GM19324 (cell line): ENCODE data around the gene TAOK1.

Experiments
- ATAC-seq: cut with Tn5 transposase; IDR thresholded peaks from one replicate; pipeline ENCODE4 v1.9.1; 2021; ENCODE audit warnings: mild to moderate bottlenecking, moderate library complexity; ENCODE audit not compliant: unreplicated experiment, low FRiP score

TAOK1 gene

DNA sequence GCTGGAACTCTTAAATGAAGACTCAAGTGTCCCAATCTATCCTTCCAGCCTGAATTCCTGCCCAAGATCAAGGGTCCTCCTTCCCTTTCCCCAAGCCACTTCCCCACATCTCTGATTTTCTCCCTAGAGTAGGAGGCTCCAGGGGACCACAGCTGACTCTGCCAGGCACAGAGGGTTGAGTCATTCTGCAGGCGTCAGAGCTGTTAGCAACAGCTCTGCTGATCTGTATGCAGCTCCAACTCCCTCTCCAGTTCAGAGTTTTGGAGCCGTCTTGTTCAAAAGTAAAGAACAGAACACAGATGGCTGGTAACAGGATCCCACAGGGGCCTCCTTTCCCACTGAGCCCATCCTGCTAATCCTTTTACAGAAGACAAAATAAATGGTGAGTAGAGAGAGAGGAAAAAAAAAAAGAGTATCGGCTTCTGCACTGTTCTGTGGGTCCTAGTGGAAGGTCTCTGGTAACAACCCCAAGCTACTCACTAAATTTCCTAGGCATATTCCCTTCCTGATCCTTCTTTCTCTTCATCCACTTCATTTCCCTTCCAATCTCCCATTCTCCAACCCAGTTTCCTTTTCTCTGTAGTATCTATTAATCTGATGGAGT lies 13.4 kb upstream of the TAOK1 start:
- ATAC-seq = no peak

DNA sequence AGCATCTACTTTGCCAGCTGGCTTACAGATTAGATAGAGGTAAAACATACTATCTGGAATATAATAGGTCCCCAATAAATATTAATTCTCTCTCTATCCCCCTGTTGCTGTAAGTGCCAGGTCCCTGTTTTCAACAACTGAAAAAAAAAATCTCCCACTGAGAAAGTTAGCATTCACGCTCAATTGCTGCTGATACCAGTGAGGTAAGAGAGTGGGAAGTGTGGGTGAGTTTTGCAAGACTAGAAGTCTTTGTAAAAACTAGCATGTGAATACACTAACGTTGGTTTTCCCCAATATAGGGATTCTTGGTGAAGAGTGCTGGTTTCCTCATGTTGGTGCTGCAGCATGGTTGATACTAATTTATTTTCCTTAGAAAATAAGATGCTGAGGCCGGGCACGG lies 11.7 kb upstream of the TAOK1 start:
- no peak for ATAC-seq

DNA sequence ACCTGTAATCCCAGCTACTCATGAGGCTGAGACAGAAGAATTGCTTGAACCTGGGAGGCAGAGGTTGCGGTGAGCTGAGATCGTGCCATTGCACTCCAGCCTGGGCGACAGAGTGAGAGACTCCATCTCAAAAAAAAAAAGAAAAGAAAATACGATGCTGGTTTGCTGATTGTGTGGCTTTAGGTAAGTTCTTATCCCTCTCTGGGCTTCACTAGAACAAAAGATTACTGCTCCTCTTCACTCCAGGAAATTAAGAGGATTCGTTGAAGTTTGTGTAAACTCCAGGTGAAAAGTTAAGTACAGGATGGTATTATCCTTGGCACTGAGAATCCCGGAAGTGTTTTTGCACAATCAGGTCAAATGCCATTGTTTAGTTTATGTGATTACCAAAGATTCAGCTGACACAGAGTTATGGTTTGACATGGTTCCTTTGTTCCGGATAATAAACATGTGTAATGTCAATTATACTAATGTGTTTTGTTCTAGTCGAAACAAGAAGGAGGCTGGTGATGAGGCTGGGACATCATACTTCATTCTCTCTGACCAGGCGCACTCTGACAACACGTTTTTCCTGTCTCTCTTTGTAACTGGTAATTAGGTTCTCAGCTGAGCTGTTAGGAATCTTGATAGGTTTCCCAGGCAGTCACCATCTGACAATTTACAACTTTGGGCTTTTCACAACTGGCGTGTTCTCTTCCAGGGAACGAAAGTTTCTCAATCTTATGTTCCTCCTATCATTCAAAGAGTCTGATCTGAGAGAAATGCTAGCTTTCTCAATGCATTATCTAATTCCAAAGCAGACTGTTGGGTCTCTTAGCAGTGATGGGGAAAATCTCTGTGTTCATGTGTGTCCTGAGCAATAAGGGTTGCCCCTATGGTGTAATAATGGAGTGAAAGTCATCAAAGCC lies 10.8 kb upstream of the TAOK1 start:
- ATAC-seq = no peak

DNA sequence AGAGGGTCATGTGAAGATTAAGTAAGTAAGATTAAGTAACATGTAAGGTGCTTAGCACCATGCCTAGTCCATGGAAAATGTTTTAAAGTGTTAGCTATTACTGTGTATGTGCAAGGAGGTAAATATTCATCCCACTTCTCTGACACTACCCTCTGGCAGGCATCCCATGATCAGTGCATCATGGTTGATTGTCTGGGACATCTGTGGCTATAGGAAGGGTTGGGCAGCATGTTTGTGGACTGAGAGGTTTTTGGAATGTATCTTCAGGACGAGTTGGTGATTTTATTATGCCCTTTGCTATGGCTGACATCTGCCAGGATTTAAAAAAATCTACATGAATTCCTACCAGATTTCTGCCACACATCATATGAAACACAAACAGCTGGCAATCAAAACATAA lies 6.5 kb upstream of the TAOK1 start:
- no peak for ATAC-seq

DNA sequence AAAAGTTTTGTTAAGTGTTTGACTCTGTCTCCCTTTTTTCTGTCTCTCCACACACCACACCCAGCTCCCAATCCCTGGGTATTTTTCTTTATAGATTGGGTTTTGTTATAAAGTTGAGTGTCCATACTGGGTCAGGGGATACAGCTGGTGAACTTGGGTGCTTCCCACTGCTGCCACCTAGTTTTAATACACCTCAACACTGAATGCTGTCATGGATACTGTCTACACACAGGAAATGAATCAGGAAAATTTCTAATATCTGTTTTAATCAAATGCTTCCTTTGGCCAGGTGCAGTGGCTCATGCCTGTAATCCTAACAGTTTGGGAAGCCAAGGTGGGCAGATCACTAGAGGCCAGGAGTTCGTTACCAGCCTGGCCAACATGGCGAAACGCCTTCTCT lies 5.3 kb upstream of the TAOK1 start:
- ATAC-seq = no peak

DNA sequence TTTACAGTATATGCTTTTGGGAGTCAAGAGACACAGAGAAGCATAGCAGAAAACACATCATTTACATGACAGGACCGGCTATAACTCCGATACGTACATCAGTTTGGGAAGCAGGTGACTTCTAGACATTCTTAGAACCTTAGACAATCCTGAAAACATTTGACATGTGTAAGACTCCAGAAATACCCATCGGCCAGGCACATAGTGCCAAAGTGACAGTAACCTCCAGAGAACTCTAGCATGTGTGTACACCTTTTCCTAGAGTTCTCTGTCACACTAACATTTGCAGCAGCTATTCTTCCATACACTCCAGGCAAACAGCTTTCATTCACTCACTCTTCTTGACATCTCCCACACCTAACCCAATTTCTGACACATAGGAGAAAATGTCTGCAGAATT lies 3.4 kb upstream of the TAOK1 start:
- no peak for ATAC-seq

DNA sequence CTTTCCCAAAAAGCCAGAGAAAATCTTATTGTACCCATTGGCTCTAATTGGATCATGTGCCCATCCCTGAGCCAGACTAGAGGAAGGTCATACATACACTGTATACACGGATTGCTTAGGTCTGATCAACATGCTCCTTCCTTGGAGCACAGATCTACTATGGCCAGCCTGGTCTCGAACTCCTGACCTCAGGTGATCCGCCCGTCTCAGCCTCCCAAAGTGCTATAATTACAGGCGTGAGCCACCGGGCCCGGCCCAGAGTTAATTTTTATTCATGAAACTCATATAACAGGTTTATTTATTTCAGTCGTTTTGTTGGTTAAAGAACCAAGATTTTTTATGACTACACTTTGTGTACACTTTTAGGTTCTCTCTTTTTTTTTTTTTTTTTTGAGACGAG lies 1.2 kb upstream of the TAOK1 start:
- no peak for ATAC-seq

DNA sequence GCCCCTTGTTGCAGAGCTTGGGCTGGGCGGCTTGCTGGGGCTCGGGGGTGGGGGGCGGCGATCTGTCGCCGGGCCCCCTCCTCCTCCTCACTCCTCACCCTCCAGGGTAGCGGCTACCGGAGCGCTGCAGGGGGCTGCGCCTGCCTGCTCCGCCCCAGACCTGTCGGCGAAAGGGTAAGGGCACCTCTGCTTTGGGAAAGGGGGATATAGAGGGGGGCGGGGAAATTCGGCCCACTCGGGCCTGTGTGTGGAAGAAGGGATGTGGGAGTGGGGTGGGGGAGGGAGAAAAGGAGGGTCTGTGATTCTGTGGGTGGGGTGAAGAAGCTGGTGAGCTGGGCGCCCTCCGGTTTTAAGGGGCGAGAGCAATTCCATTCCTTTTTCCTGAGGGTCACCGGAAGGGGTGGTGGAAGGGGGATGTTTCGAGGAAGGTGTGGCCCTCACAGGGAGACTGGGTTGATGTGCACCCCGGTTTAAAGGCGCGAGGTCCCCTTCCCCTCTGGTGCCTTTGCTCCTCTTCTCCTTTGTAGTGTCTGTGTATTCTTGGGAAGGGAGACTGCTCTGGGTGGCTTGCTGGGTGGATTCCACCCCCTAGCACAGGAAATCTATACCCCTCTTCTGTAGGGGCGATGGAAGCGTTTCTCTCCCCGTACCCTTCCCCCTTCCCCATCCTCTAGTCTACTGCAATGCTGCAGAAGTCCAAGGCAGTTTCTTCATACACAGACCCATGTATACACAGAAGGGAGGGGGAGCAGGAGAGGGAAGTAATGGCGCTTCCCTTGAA lies 878 bp downstream of the TAOK1 start:
- ATAC-seq = no peak

DNA sequence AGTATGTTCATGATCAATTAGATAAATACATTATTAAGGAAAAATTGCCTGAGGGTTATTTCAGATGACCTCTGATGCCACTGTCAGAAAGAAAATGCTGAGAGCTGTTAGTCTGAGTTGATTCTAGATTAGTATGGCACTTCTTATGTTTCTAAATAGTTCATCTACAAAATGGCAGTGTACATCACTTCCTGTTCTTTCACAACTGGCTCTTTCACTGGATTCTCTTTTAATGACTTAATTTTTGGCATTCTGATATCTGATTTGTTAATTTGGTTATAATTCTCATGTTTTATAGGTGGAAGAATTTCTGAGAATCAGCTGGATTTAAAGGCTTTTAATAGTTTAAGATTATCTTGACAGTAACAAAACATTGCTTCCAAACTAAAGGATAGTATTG lies 3.3 kb downstream of the TAOK1 start:
- no peak for ATAC-seq

DNA sequence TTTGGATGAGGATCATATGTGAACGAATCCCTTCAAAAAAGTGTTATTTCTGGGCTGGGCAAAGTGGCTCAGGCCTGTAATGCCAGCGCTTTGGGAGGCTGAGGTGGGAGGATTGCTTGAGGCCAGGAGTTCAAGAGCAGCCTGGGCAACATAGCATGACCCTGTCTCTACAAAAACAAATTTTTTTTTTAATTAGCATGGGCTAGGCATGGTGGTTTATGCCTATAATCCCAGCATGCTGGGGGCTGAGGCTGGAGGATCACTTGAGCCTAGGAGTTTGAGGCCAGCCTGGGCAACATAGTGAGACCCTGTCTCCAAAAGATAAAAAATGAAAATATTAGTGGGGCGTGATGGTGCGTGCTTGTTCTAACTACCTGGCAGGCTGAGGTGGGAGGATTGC lies 4.6 kb downstream of the TAOK1 start:
- no peak for ATAC-seq

DNA sequence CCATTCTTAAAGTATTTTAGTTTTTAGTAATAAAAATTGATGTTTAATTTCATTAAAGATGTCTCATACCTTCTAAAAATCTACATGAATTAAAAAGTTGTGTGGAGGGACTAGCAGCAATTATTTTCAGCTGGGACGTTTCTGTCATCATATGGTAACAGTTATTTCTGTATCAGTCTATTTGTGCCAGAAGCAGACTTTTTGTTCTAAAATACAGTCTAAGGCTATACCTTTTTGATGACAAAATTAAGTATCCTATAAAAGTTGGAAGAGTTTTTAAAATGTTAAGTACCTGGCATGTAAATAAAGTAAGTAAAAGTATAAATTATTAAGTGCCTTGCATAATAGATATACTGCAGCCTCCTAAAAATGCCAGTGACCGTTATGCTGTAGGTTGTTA lies 5.9 kb downstream of the TAOK1 start:
- ATAC-seq = no peak

DNA sequence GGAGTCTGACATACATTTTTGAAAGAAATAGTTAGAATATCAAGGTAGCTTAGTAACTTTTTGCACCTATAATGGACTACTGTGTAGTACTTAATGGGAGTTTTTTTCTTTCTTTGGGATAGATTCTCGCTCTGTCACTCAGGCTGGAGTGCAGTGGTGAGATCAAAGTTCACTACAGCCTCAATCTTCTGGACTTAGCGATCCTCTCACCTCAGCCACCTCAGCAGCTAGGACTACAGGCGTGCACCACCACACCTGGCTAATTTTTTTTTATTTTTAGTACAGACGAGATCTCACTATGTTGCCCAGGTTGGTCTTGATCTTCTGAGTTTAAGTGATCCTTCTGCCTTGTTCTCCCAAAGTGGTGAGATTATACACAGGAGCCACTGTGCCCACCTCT lies 9.5 kb downstream of the TAOK1 start:
- ATAC-seq = no peak

DNA sequence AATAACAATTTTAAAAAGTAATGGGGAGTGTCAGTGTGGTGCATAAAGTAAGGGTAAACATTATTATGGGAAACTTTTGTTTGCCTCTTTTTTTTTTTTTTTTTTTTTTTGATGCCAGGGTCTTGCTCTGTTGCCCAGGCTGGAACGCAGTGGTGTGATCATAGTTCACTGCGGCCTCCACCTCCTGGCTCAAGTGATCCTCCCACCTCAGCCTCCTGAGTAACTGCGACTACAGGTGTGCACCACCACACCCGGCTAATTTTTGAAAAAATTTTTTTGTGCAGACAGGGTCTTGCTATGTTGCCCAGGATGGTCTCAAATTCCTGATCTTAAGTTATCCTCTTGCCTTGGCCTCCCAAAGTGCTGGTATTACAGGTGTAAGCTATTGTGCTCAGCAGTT lies 10.7 kb downstream of the TAOK1 start:
- no peak for ATAC-seq

DNA sequence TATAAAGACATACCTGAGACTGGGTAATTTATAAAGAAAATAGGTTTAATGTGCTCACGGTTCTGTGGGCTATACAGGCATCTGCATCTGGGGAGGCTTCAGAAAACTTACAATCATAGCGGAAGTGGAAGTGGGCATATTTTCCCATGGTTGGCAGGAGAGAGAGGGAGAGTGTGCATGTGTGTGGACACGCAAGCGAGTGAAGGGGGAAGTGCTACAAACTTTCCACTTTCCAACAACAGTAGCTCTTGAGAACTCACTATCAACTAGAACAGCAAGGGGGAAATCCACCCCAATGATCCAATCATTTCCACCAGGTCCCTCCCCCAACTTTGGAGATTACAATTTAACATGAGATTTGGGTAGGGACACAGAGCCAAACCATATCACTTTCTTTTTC lies 11.1 kb downstream of the TAOK1 start:
- ATAC-seq = no peak

DNA sequence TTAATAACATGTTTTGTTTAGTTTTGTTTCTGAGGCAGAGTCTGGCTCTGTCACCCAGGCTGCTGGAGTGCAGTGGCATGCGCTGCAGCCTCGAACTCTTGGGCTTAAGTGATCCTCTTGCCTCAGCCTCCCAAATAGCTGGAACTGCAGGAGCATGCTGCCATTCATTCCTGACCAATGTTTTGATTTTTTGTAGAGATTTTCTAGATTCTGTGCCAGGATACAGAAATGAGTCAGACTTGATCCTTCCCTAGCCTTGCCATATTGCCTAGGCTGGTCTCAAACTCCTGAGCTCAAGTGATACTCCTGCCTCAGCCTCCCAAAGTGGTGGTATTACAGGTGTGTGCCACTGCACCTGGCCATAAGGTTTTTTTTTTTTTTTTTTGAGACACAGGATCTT lies 17.7 kb downstream of the TAOK1 start:
- no peak for ATAC-seq

DNA sequence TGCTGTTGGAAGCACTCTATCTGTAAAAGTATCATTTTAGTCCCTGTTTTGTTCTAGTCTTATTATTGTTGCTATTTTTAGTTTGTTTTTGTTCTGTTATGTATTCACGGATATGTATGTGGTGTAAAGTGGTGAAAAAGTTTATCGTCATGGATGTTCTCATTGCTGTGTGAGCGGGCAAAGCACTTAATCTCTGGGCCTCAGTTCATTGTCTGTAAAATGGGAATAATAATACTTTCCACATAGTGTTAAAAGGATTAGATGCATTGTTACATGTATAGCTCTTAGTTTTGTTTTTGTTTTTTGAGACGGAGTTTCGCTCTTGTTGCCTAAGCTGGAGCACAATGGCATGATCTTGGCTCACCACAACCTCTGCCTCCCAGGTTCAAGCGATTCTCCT lies 19.8 kb downstream of the TAOK1 start:
- ATAC-seq = no peak

DNA sequence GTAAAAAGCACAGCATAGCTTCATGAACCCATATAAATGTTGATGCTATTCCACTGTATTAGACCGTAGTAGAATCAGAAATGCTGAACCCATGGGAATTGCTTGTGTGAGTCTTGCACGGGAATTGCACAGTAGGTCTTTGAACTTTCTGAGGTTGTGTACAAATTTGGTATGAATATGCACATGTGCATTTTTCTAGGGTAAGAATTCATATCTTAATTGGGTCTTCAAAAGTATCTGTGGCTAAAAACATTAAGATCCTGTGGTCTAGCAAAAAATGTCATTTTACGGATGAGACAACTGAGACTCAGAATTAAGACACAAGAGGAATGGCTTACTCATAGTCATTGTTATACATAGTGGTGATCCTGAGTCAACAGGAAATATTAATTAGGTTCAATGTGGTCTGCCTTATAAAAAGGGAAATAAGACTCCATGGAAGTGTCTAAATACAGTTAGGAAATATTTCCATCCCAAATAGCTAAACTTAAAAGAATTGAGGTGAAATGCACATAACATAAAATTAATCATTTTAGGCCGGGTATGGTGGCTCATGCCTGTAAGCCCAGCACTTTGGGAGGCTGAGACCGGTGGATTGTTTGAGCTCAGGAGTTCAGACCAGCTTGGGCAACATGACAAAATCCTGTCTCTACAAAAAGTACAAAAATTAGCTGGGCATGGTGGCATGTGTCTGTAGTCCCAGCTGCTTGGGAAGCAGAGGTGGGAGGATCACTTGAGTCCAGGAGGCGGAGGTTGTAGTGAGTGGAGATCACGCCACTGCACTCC lies 22.8 kb downstream of the TAOK1 start:
- ATAC-seq = no peak

DNA sequence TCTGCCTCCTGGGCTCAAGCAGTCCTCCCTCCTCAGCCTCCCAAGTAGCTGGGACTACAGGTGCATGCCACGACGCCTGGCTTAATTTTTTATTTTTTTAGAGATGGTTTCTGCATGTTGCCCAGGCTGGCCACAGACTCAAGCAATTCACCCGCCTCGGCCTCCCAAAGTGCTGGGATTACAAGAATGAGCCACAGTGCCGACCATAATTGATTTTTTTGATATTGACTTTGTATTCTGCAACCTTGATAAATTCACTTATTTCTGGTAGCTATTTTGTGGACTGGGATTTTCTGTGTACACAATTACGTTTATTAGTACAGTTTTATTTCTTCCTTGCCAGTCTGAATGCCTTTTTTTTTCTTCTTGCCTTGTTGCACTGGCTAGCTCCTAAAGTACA lies 30.0 kb downstream of the TAOK1 start:
- no peak for ATAC-seq

DNA sequence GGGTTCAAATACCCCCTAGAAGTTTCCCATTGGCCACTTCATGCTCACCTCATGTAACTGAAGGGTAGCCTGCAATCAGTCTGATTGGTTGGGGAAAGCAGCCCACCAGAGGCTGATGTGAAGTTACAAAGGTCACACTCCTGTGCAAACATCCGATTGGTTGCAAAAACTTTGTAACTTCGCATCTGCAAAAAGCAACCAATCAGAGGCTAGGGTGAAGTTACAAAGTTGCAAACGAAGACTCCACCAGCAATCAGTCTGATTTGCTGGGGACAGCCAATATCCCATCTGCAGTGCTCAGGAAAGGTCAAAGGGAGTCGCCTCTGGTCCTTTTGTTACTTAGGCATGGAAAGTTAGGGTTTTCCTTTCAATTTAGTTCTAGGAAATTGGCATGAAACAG lies 40.1 kb downstream of the TAOK1 start:
- ATAC-seq = no peak

DNA sequence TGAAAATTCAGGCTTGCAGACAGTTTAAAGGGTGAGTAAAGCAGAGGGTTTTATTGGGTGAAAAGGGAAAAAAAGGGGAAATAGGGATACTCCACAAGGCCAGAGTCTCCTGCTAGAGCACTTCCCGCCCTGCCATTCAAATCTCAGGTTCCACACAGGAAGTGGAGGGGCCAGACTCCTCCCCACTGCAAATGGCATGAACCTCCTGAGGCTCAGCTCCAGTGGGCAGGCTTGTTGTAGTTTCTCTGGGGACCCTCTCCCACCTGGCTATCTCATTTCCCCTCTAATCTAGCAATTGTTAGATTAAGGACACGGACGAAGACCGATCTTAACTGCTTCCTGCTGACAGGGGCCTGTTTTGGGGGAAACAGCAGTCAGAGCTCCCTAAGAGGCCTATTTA lies 43.4 kb downstream of the TAOK1 start:
- ATAC-seq = no peak

DNA sequence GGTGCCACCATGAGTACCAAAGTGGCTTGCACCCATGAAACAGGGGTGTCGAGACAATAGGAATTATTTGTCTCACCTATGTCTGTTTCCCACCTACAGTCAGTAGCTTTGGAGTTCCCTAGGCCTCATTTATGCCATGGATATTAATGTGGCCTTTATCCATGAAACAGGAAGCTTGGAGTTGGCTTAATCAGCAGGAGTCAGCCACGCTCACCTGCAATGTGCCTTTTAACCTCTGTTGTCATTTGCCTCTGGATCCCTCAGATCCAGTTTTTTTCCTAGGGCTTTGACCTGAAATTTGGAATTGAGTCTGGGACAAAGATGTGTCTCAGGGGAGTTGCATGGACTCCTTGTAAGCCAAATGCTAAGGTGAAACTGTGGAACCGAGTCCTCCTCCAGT lies 44.4 kb downstream of the TAOK1 start:
- ATAC-seq = no peak
